Stimulated activated CD8-positive, alpha-beta memory T cell treated with anti-CD3 and anti-CD28 coated beads, Interleukin-2, amount 100 ng/mL, for 48 hours (primary cell): ENCODE results near the gene ERC2.
"Not testable (repeated sequence)": the region's sequence is repeated elsewhere in the genome, so short reads cannot be mapped to it uniquely, and the experiment has no call there.

Experiments
- DNase-seq, 2 donors: peaks; one replicate each; pipeline ENCODE4 v3.0.0-alpha.2; 2020; ENCODE audit warnings: low read depth in 2 of 2

ERC2 gene

GRCh38 chr3:56468184-56469106 lies at the start of gene ERC2:
ERC2 (minus strand) TSS chr3:56468467.
- DNase-seq = no peak

GRCh38 chr3:56502738-56503137 lies 34.5 kb upstream of the ERC2 start:
- no peak for DNase-seq

GRCh38 chr3:56496376-56496775 lies 28.1 kb upstream of the ERC2 start:
- not testable (repeated sequence) for DNase-seq

- DNase-seq = peak; percentile 36 to 41
Measured at GRCh38 chr3:56494679-56495322, 26.5 kb upstream of the ERC2 start.

- no peak for DNase-seq
Measured at GRCh38 chr3:56491566-56491965, 23.3 kb upstream of the ERC2 start.

- no peak for DNase-seq
Measured at GRCh38 chr3:56488812-56489600, 20.7 kb upstream of the ERC2 start.

- no peak for DNase-seq
Measured at GRCh38 chr3:56484525-56485032, 16.3 kb upstream of the ERC2 start.

GRCh38 chr3:56484122-56484521 lies 15.9 kb upstream of the ERC2 start:
- DNase-seq = no peak

GRCh38 chr3:56477646-56478045 lies 9.4 kb upstream of the ERC2 start:
- DNase-seq = no peak

- DNase-seq = no peak
Measured at GRCh38 chr3:56476771-56477170, 8.5 kb upstream of the ERC2 start.

GRCh38 chr3:56471771-56472170 lies 3.5 kb upstream of the ERC2 start:
- no peak for DNase-seq

GRCh38 chr3:56469141-56469540 lies 874 bp upstream of the ERC2 start:
- DNase-seq = no peak

- no peak for DNase-seq
Measured at GRCh38 chr3:56467801-56468183, 475 bp downstream of the ERC2 start.

- DNase-seq = peak in 1 of 2 donors; percentile 21
Measured at GRCh38 chr3:56467108-56467507, 1.2 kb downstream of the ERC2 start.

- no peak for DNase-seq
Measured at GRCh38 chr3:56459719-56460118, 8.5 kb downstream of the ERC2 start.

GRCh38 chr3:56459104-56459496 lies 9.2 kb downstream of the ERC2 start:
- DNase-seq = no peak

GRCh38 chr3:56458496-56459103 lies 9.7 kb downstream of the ERC2 start:
- DNase-seq = no peak

- DNase-seq = no peak
Measured at GRCh38 chr3:56456117-56456516, 12.2 kb downstream of the ERC2 start.

- DNase-seq = no peak
Measured at GRCh38 chr3:56453011-56453410, 15.3 kb downstream of the ERC2 start.

- no peak for DNase-seq
Measured at GRCh38 chr3:56452085-56452484, 16.2 kb downstream of the ERC2 start.

- DNase-seq = no peak
Measured at GRCh38 chr3:56443372-56443771, 24.9 kb downstream of the ERC2 start.

- DNase-seq = no peak
Measured at GRCh38 chr3:56428667-56429066, 39.6 kb downstream of the ERC2 start.
